Fibroblast of skin of back (primary cell): ENCODE results near the gene TDRD6. TPM values are rescaled to one million over a fixed set of nuclear protein-coding genes. Genes with fewer than 3 reads are reported as not detected.
A peak's percentile ranks its signal among the peaks of the same experiment; 100 is the strongest.
"Not testable (repeated sequence)": the region's sequence is repeated elsewhere in the genome, so short reads cannot be mapped to it uniquely, and the experiment has no call there.

Experiments used
- DNase-seq: peaks from one replicate; pipeline ENCODE4 v3.0.0-alpha.2; 2013
- polyA plus RNA-seq, 2 experiments: library from polyadenylated mRNA; unstranded; fragments of 120-200 nt; gene quantifications; one replicate each; pipeline ENCODE4 v1.2.1, GENCODE V29; 2013; ENCODE audit not compliant: insufficient read length in 2 of 2

The TDRD6 gene
- polyA plus RNA-seq (2013, experiment 1 of 2; ENCODE audit: insufficient read length), result not detected
- not detected for polyA plus RNA-seq (2013, experiment 2 of 2; ENCODE audit: insufficient read length)

- DNase-seq, result no peak
These were observed at the start of gene TDRD6 for GRCh38 chr6:46687619-46688097. Gene TDRD6 (plus strand): TSS chr6:46687885. CDS start chr6:46688129, 244 bp downstream.

GRCh38 chr6:46637933-46638332 is 49.8 kb upstream of the TDRD6 start:
- DNase-seq, result no peak

GRCh38 chr6:46638650-46639049 is 49.0 kb upstream of the TDRD6 start:
- no peak for DNase-seq

GRCh38 chr6:46642928-46643751 is 44.5 kb upstream of the TDRD6 start:
- no peak for DNase-seq

GRCh38 chr6:46645265-46645664 is 42.4 kb upstream of the TDRD6 start:
- no peak for DNase-seq

GRCh38 chr6:46648108-46648507 is 39.6 kb upstream of the TDRD6 start:
- not testable (repeated sequence) for DNase-seq

- no peak for DNase-seq
These were observed 38.7 kb upstream of the TDRD6 start for GRCh38 chr6:46648869-46649492.

- no peak for DNase-seq
These were observed 36.7 kb upstream of the TDRD6 start for GRCh38 chr6:46651006-46651405.

GRCh38 chr6:46651816-46652215 is 35.9 kb upstream of the TDRD6 start:
- DNase-seq, result no peak

- DNase-seq, result no peak
These were observed 35.5 kb upstream of the TDRD6 start for GRCh38 chr6:46652232-46652602.

GRCh38 chr6:46652603-46653438 is 34.9 kb upstream of the TDRD6 start, which contains the start of the genes CYP39A1 and SLC25A27:
Gene CYP39A1 (minus strand): TSS chr6:46652818. CDS start chr6:46652582, 236 bp downstream.
Gene SLC25A27 (plus strand): TSS chr6:46652975. CDS start chr6:46653193, 218 bp downstream.
- DNase-seq, result peak; percentile 74

GRCh38 chr6:46653439-46654195 is 34.1 kb upstream of the TDRD6 start:
- DNase-seq, result no peak

GRCh38 chr6:46655803-46656202 is 31.9 kb upstream of the TDRD6 start:
- DNase-seq, result no peak

- DNase-seq, result no peak
These were observed 30.0 kb upstream of the TDRD6 start for GRCh38 chr6:46657642-46658041.

GRCh38 chr6:46661483-46661882 is 26.2 kb upstream of the TDRD6 start:
- no peak for DNase-seq

- no peak for DNase-seq
These were observed 20.3 kb upstream of the TDRD6 start for GRCh38 chr6:46667377-46667776.

GRCh38 chr6:46674410-46674809 is 13.3 kb upstream of the TDRD6 start:
- no peak for DNase-seq

GRCh38 chr6:46676604-46677313 is 10.9 kb upstream of the TDRD6 start:
- no peak for DNase-seq

- no peak for DNase-seq
These were observed 10.4 kb upstream of the TDRD6 start for GRCh38 chr6:46677314-46677654.

- peak; percentile 54 for DNase-seq
These were observed 2.9 kb upstream of the TDRD6 start for GRCh38 chr6:46684771-46685170.
